GM10266 (cell line): Measurements from ENCODE around the gene RALGAPA2.

Experiments used
- DNase-seq: peaks from one replicate; pipeline ENCODE4 v3.0.0; 2012; ENCODE audit errors: extremely low spot score
- CTCF ChIP-seq: IDR thresholded peaks from 2 replicates; pipeline ENCODE4 v1.5.1; 2012; ENCODE audit warnings: mild to moderate bottlenecking, low read depth; ENCODE audit not compliant: control insufficient read depth, insufficient read depth; ENCODE audit errors: missing control alignments

RALGAPA2 gene

GRCh38 chr20:20712474-20713243 is at the start of gene RALGAPA2:
Gene RALGAPA2, minus strand, starts transcription at chr20:20712644. Its CDS starts 164 bp downstream, at chr20:20712480.
- peak; percentile 97 for DNase-seq
- TF ChIP-seq CTCF: peak; percentile 17

- TF ChIP-seq CTCF: no peak
- no peak for DNase-seq
Observed at GRCh38 chr20:20761301-20761700, 48.9 kb upstream of the RALGAPA2 start.

GRCh38 chr20:20759132-20759531 is 46.7 kb upstream of the RALGAPA2 start:
- no peak for DNase-seq

GRCh38 chr20:20755674-20756319 is 43.4 kb upstream of the RALGAPA2 start:
- no peak for DNase-seq
- TF ChIP-seq CTCF: no peak

More at GRCh38 chr20:20759132-20759531, 46.7 kb upstream of the RALGAPA2 start:
- no peak for TF ChIP-seq CTCF

- DNase-seq: no peak
Observed at GRCh38 chr20:20755231-20755630, 42.8 kb upstream of the RALGAPA2 start.

GRCh38 chr20:20754714-20755113 is 42.3 kb upstream of the RALGAPA2 start:
- no peak for DNase-seq
- TF ChIP-seq CTCF: no peak

More at GRCh38 chr20:20755231-20755630, 42.8 kb upstream of the RALGAPA2 start:
- TF ChIP-seq CTCF: no peak

GRCh38 chr20:20752712-20753111 is 40.3 kb upstream of the RALGAPA2 start:
- DNase-seq: no peak

More at GRCh38 chr20:20752712-20753111, 40.3 kb upstream of the RALGAPA2 start:
- TF ChIP-seq CTCF: no peak
